HG03159 (cell line): ENCODE results near the gene TMEM30B.

Source experiments
- ATAC-seq: cut with Tn5 transposase; IDR thresholded peaks from one replicate; pipeline ENCODE4 v1.9.1; 2021; ENCODE audit warnings: mild to moderate bottlenecking, moderate library complexity; ENCODE audit not compliant: unreplicated experiment

TMEM30B gene

DNA sequence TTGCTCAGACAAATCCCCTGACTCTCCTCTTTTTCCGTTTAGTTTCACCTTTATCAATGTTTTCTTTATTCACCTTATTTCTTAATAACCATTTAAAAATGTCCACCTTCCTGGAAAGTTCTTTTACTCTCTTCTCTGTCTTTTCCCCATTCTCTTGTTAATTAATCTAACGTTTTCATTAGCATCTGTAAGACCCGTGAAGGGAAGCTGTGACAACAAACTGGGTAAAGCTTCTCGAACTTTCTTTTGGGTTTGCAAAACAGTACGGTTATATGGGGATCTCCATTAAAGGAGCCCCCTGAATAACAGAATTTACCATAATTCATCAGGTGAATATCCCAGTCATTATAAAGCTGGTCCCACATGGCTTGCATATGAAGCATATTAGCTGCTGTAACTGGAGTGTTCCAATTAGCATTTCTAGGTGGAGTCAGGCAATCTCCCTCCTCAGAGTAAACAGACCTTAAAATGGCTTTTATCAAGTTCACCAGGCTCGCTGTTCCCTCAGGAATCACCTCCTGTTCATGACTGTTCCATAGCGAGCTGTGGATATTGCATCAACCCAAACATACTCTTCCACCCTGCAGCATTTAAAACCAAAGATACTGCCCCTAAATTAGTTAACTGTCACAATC lies 42.4 kb downstream of the TMEM30B start:
- ATAC-seq = no peak

DNA sequence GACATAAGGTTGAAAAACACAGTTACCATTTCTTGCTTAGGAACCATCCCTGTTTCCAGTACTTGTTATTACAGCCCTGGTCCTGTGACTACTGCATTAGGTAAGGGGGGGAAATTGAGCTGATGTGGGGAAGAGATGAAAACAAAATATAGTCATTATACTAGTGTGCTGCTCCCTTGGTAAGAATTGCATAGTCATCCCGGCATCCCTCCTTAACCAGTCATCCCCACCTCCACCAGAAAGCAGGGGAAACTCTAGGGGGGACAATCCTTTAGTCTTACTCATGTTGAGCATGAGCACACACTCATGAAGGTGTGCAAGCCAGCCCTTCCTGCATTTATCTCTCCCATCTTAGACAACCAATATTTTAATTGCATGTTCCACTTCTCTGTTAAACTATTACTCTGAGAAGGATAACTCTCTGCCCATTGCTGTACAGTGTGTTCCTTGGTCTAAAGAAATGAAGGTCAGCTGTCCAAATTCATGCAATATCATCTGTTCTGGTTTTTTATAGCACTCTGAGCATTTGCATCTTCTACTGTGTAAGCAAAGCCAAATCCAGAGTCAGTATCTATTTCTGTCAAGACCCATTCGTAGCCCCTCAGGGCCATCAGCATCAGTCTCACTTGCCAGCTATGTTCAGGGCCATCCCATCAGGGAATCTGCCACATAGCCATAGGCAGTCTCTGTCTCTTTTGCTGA lies 46.8 kb downstream of the TMEM30B start:
- no peak for ATAC-seq

DNA sequence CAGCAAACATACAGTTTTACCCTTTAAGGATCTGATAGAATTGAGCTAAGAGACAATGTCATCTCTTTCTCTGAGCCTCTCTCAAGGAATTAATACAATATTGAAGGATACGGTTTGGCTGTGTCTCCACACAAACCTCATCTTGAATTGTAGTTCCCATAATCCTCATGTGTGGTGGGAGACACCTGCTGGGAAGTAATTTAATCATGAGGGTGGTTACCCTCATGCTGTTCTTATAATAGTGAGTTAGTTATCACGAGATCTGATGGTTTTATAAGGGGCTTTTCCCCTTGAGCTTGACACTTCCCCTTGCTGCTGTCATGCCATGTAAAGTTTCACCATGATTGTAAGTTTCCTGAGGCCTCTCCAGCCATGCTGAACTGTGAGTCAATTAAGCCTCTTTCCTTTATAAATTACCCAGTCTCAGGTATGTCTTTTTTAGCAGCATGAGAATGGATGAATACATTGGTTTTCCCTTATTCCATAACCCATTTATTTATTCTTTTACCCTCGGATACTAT lies 47.6 kb downstream of the TMEM30B start:
- no peak for ATAC-seq

DNA sequence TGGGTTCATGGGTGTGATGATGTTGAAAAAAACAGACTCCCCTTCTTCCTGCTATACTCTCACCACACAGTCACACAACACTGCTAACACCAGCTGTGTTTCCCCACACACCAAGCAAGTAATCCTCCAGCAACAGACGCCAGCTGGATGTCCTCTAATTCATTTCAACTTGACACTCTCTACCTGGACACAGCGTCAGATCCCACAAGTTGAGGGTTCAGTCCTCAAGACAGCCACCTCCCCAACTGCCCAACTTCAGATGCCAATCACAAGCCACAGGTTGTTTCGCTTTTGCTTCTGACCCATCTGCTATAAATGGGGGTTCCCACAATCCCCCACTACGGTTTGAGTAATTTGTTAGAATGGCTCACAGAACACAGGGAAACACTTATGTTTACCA lies 49.3 kb downstream of the TMEM30B start:
- no peak for ATAC-seq

DNA sequence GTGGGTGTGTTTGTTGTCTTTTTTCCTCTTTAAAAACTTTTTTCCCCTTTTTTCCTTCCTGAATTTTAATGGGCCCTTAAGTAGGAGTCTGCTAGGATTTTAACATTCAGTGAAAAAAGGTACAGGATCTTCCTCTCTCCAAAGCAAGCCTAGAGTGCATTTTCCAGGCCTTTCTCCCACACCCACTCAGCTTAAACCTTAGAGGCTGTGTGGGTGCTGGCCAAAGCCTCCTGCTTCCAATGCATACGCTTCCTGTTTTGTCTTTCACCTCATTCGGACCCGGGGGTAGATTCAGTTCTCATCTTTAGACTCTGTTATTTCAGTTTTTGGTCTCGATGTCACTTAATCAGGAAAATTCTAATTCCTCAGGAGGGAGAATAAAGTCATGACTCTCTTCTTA lies 51.2 kb downstream of the TMEM30B start:
- ATAC-seq = no peak

DNA sequence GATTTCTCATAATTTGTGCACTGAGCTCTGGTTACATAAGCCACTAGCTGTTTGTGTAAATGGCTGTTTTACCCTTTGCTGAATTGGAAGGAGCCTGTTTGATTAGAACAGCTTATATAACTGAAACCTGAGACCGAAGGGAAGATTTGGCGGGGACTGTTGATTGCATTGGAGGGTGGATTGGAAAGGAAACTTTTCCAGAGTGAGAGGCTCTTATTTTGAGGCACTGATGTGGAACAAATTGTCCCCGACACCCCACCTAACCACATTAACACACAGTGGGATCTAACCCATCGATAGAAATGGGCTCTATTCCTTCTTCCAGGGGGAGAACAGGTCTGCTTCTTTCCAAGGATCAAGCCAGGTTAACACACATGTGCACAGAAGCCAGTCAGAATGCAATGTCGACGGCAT lies 51.7 kb downstream of the TMEM30B start:
- no peak for ATAC-seq

DNA sequence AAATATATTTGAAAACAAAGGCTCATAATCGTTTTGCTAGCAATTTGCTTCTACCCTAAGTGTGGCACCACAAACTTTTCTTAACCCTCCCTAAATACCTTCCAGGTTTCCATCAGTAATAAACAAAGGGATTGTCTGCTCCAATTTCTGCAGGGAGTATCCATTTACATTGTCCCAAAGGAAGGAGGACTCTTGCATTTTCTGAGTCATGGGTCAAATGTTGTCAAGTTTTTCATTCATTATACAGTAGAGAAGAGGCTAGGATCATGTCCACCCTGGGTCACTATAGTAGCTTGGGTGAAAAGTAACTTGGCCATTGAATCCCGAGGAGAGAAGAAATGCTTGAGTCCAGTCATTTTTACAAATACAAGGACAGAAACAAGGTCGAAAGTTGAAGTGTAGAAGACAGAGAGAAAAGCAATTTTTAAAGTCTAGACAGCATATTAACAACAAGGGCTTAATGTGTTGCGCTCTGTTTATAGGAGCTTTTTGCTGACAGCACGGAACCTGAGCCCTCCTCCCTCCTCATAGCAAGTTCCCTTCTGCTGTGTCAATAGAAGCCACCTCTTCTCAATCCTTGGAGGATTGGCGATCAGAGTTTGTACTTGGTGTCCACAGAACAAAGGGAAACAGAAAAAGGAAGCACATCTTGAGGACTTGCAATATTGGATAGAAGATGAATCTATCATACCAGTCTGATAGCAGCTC lies 53.1 kb downstream of the TMEM30B start:
- ATAC-seq = no peak
